ENCODE data around the gene RGPD3.

DNA sequence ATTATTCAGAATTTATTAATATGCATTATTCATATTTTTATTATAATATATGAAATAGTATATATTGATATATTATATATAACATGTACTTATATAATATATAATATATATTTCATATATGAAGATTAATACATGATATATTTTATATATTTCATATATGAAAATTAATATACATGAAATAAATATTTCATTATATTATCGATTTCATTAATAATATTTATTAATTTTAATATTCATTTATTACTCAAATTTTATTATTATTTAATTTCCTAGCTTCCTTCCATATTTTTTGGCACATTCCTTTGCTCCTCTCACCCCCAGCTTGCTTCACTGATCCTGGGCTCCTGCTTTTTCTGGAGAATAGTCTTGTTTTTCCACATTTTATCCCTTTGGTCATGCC is 48.7 kb upstream of the RGPD3 start:
- no peak for TF ChIP-seq POLR2AphosphoS5 (IDR thresholded peaks at IDR 0.05)
- TF ChIP-seq, protein P1, sequence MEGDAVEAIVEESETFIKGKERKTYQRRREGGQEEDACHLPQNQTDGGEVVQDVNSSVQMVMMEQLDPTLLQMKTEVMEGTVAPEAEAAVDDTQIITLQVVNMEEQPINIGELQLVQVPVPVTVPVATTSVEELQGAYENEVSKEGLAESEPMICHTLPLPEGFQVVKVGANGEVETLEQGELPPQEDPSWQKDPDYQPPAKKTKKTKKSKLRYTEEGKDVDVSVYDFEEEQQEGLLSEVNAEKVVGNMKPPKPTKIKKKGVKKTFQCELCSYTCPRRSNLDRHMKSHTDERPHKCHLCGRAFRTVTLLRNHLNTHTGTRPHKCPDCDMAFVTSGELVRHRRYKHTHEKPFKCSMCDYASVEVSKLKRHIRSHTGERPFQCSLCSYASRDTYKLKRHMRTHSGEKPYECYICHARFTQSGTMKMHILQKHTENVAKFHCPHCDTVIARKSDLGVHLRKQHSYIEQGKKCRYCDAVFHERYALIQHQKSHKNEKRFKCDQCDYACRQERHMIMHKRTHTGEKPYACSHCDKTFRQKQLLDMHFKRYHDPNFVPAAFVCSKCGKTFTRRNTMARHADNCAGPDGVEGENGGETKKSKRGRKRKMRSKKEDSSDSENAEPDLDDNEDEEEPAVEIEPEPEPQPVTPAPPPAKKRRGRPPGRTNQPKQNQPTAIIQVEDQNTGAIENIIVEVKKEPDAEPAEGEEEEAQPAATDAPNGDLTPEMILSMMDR (IDR thresholded peaks at IDR 0.05) = no peak

Data from prostate gland (tissue), 2 donors.